GM12878 (cell line): Measurements from ENCODE around the gene CASS4. TPM values are rescaled to one million over a fixed set of nuclear protein-coding genes. Genes with fewer than 3 reads are reported as not detected.

Source experiments
- ATAC-seq: fragments of 200-7000 bp; cut with Tn5 transposase; 3 replicates; pipeline ENCODE4 v1.9.1; 2020; ENCODE audit warnings: mild to moderate bottlenecking, moderate library complexity
- BruUV-seq: library from RNA; stranded (reverse); fragments of 400-500 nt; replicated peaks from 2 replicates; lab custom pipeline; 2021; lab: Mats Ljungman, UMichigan
- CTCF ChIA-PET: fragments of 300-600 bp; sonication (Branson Sonifier 250); formaldehyde crosslinking; extraction: SDS; loops from one replicate; lab custom pipeline; 2021; ENCODE audit warnings: inconsistent platforms; lab: Yijun Ruan, JAX
- POLR2A ChIA-PET: fragments of 350-600 bp; formaldehyde crosslinking; extraction: SDS; loops from one replicate; lab custom pipeline; 2021; ENCODE audit warnings: inconsistent platforms; lab: Charles Lee
- RAD21 ChIA-PET: fragments of 300-600 bp; sonication (Branson Sonifier 250); formaldehyde crosslinking; loops from one replicate; lab custom pipeline; 2023; ENCODE audit warnings: antibody characterized with exemption; ENCODE audit not compliant: unreplicated experiment; lab: Charles Lee
- SMC1A ChIA-PET: fragments of 300-600 bp; sonication (Branson Sonifier 250); formaldehyde crosslinking; loops from one replicate; lab custom pipeline; 2023; ENCODE audit not compliant: unreplicated experiment, uncharacterized antibody; lab: Charles Lee
- DNase-seq: peaks from one replicate; pipeline ENCODE4 v3.0.0-alpha.2; 2011; ENCODE audit warnings: low read depth, low spot score
- FAIRE-seq: peaks from 3 replicates; lab custom pipeline; 2011; peaks lifted over from hg19 to GRCh38; lab: Jason Lieb, UNC
- H2AFZ ChIP-seq: 2 replicates; pipeline ENCODE4 v1.6.0; 2011; ENCODE audit warnings: low read depth, low read length, control low read depth; ENCODE audit not compliant: control insufficient read depth
- H3K27ac ChIP-seq: 2 replicates; pipeline ENCODE4 v1.5.1; 2011; ENCODE audit warnings: control low read depth; ENCODE audit not compliant: control insufficient read depth, insufficient read depth
- H3K27me3 ChIP-seq, 2 experiments: replicated peaks in 1 of 2; 2 replicates each; pipeline versions ENCODE4 v1.6.0 to v1.6.1; 2011; ENCODE audit warnings: low read length in 1 of 2; ENCODE audit not compliant: control insufficient read depth in 2 of 2, insufficient read depth in 2 of 2
- H3K36me3 ChIP-seq, 2 experiments: 2 replicates each; pipeline ENCODE4 v1.5.1; 2011; ENCODE audit warnings: low read length in 1 of 2; ENCODE audit not compliant: control insufficient read depth in 2 of 2, insufficient read depth in 2 of 2
- H3K4me1 ChIP-seq: 2 replicates; pipeline ENCODE4 v1.6.1; 2011; ENCODE audit warnings: mild to moderate bottlenecking, low read length, moderate library complexity, mixed read lengths; ENCODE audit not compliant: control insufficient read depth, insufficient read depth
- H3K4me2 ChIP-seq: 2 replicates; pipeline ENCODE4 v1.6.0; 2011; ENCODE audit warnings: control low read depth; ENCODE audit not compliant: control insufficient read depth, insufficient read depth
- H3K4me3 ChIP-seq: fragments of 200-600 bp; sonication (generic); 2 replicates; pipeline ENCODE4 v1.5.1; 2016
- H3K79me2 ChIP-seq: 2 replicates; pipeline ENCODE4 v1.6.0; 2011; ENCODE audit warnings: low read length; ENCODE audit not compliant: control insufficient read depth, insufficient read depth
- H3K9ac ChIP-seq: 2 replicates; pipeline ENCODE4 v1.8.0; 2011; ENCODE audit warnings: low read length, control low read depth, mixed read lengths; ENCODE audit not compliant: control insufficient read depth, insufficient read depth
- H3K9me3 ChIP-seq: replicated peaks from 3 replicates; pipeline ENCODE4 v1.5.1; 2011; ENCODE audit warnings: mild to moderate bottlenecking, low read length; ENCODE audit not compliant: control insufficient read depth, insufficient read depth
- H4K20me1 ChIP-seq: 2 replicates; pipeline ENCODE4 v1.6.0; 2011; ENCODE audit not compliant: control insufficient read depth, insufficient read depth
- BCL11A ChIP-seq: IDR thresholded peaks from 2 replicates; pipeline ENCODE4 v1.6.1; 2011; ENCODE audit warnings: low read depth, low read length
- BHLHE40 ChIP-seq, 2 experiments: fragments of 450-650 bp in 1 of 2; IDR thresholded peaks; 2 replicates each; pipeline ENCODE4 v1.6.1; 2011 to 2017; ENCODE audit warnings: low read depth in 2 of 2, borderline replicate concordance in 1 of 2, improper control_type of control experiment in 1 of 2, low read length in 1 of 2, mild to moderate bottlenecking in 1 of 2
- KDM1A ChIP-seq: fragments of 200-600 bp; sonication (generic); IDR thresholded peaks from 2 replicates; pipeline ENCODE4 v1.6.1; 2016; ENCODE audit warnings: borderline replicate concordance
- MYB ChIP-seq: fragments of 150-350 bp; IDR thresholded peaks from 2 replicates; pipeline ENCODE4 v1.6.1; 2014; ENCODE audit warnings: mild to moderate bottlenecking, low read depth, low read length, borderline replicate concordance
- POLR2AphosphoS2 ChIP-seq: IDR thresholded peaks from 2 replicates; pipeline ENCODE4 v1.6.1; 2011; ENCODE audit warnings: low read depth, mild to moderate bottlenecking, low read length, improper control_type of control experiment, moderate library complexity
- SIX5 ChIP-seq: IDR thresholded peaks from 2 replicates; pipeline ENCODE4 v1.6.1; 2011; ENCODE audit warnings: mild to moderate bottlenecking, low read depth, low read length, moderate library complexity; ENCODE audit not compliant: severe bottlenecking
- TAF1 ChIP-seq: IDR thresholded peaks from 2 replicates; pipeline ENCODE4 v1.6.1; 2011; ENCODE audit warnings: mild to moderate bottlenecking, low read depth, low read length, borderline replicate concordance
- WGBS: methylation state at CpG from one replicate; pipeline ENCODE4 v1.1.6; 2016; ENCODE audit warnings: low lambda C conversion rate; ENCODE audit not compliant: insufficient replicate concordance, insufficient coverage; ENCODE audit errors: missing lambda C conversion rate; 5-methylcytosine and 5-hydroxymethylcytosine counted together
- in situ Hi-C: fragments of 300-500 bp; cut with MboI; formaldehyde crosslinking; loops from 9 replicates; pipeline ENCODE4 v1.14.3; 2018; ENCODE audit warnings: mixed read lengths
- intact Hi-C: fragments of 100-400 bp; cut with micrococcal nuclease; formaldehyde crosslinking; loops from one replicate; pipeline ENCODE4 v1.14.2; 2022; ENCODE audit not compliant: unreplicated experiment
- polyA plus RNA-seq, 11 experiments: library from polyadenylated mRNA; depleted of rRNA in 4 of 11; unstranded in 6 of 11; stranded (reverse) in 5 of 11; fragments of >200 nt; fragmentation: Nextera tagmentation in 4 of 11; fragmentation: Illumina TruSeq in 1 of 11; extraction: Ambion mirVana in 4 of 11; extraction: Trizol in 1 of 11; gene quantifications; 1 replicate in 1 of 11; 2 replicates in 10 of 11; pipeline versions ENCODE4 v1.2.1 to v1.2.3, GENCODE V29; 2011 to 2016; ENCODE audit warnings: inconsistent platforms in 2 of 11, missing spikeins in 2 of 11, low read depth in 1 of 11
- total RNA-seq, 4 experiments: library from RNA; depleted of rRNA in 3 of 4; stranded (reverse); fragments of >200 nt in 3 of 4; fragmentation: Illumina TruSeq in 1 of 4; extraction: Trizol in 1 of 4; gene quantifications; 2 replicates each; pipeline versions ENCODE4 v1.2.1 to v1.2.3, GENCODE V29; 2013 to 2021
- TF ChIP-seq, protein P1 (sequence below): fragments of 450-650 bp; IDR thresholded peaks from 2 replicates; pipeline ENCODE4 v1.6.1; 2018; ENCODE audit warnings: mild to moderate bottlenecking, low read depth, moderate library complexity; ENCODE audit not compliant: partially characterized antibody

The CASS4 gene
- total and polyA plus RNA-seq, 10 of the 15 experiments (the other 5 are each of a cell fraction or from before 2014, with no cell fraction given), result 0.04 to 0.24 (median 0.11) TPM; not detected in 1

DNA sequence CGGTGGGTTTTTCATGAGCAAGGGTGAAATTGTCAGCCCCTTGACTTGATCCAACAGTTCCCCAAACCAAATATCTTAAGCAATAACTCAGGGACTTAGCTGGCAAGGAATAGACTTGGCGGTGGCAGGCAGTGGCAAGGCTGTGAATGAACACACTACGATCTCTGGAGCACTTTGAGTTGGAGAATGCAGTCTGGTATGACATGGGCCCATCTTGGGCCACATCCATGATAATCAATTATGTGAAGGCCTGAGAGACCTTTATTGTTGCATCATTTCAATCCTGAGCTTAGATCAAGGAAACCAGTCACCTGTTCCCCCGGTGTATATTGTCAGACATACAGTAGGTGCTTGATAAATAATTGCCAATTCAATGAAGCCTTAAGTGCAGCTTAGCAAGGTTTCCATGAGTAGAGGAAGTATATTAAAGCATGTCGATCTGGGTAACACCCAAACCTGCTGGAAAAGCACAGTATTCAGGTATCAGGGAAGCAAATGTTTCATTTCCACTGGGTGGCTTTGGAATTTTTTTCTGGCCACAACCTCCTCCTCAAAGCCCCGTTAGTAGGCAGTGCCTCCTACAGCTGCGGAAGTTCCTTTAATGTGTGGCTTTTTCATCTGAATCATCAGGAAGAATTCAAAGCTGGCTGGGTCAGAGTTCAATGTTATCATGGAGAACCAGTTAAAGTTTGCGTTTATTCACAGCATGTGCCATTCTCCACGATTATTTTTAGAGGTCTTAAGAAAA, 10.2 kb downstream of the CASS4 start (continued):
- TF ChIP-seq, protein P1, sequence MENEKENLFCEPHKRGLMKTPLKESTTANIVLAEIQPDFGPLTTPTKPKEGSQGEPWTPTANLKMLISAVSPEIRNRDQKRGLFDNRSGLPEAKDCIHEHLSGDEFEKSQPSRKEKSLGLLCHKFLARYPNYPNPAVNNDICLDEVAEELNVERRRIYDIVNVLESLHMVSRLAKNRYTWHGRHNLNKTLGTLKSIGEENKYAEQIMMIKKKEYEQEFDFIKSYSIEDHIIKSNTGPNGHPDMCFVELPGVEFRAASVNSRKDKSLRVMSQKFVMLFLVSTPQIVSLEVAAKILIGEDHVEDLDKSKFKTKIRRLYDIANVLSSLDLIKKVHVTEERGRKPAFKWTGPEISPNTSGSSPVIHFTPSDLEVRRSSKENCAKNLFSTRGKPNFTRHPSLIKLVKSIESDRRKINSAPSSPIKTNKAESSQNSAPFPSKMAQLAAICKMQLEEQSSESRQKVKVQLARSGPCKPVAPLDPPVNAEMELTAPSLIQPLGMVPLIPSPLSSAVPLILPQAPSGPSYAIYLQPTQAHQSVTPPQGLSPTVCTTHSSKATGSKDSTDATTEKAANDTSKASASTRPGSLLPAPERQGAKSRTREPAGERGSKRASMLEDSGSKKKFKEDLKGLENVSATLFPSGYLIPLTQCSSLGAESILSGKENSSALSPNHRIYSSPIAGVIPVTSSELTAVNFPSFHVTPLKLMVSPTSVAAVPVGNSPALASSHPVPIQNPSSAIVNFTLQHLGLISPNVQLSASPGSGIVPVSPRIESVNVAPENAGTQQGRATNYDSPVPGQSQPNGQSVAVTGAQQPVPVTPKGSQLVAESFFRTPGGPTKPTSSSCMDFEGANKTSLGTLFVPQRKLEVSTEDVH, result no peak

DNA sequence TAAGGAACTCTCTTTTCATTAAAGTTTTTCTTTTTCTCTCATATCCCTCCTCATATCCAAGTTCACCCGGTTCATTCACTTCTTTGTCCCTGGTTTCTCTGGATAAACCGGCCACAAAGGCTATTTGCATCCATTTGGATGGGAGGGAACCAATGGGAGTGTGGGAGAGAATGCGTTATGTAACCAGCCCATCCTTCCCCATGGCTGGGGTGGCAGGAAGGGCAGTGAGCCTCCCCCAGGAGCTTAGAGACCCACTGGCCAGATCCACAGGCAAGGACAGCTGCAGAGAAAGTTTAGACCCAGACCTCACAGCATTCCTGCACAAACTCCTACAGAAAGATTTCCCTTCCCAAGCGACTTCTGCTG, 10.7 kb downstream of the CASS4 start:
- no peak overlapping the region for H3K4me2 ChIP-seq
- no peaks in the 10 kb centered on the region for H3K79me2 ChIP-seq
- no peaks in the 10 kb centered on the region for H3K27me3 ChIP-seq
- ChIA-PET SMC1A (interaction anchor here (1.0 to 1.8 kb wide), 5 partner anchors 9 to 40 kb away, joined by 3 to 5 read pairs (median 4); partner anchors contain the start of gene CASS4), POLR2A (no interaction called here), CTCF (no interaction called here), RAD21 (interaction anchor here (1.6 kb wide), 1 partner anchor 23 kb away, joined by 3 read pairs; no protein-coding TSS in a partner anchor)
- H3K36me3 ChIP-seq, result no peaks in the 10 kb centered on the region
- H3K4me1 ChIP-seq, result peaks cover 4% of the 10 kb centered on the region
- H3K27ac ChIP-seq, result no peak overlapping the region
- no peak overlapping the region for H3K4me3 ChIP-seq
- ATAC-seq (no peak), FAIRE-seq (no peak)
- no peak overlapping the region for H2AFZ ChIP-seq
- in situ Hi-C loops, result no loop called here
- no peaks in the 10 kb centered on the region for H4K20me1 ChIP-seq
- H3K9me3 ChIP-seq, result no peaks in the 10 kb centered on the region
- TF ChIP-seq KDM1A (no peak), POLR2AphosphoS2 (no peak), BHLHE40 (IDR thresholded peaks at IDR 0.05; ENCODE audit: borderline replicate concordance in 1 of 2, low read depth in 2 of 2, low read length in 1 of 2) (no peak), TAF1 (no peak), SIX5 (no peak), MYB (no peak), BCL11A (no peak)
- TF ChIP-seq, all 136 proteins: peak for 0
- DNase-seq, result no peak
- intact Hi-C loops, result no loop called here
- H3K9ac ChIP-seq, result no peak overlapping the region
- BruUV-seq, result no TSS peak
- WGBS, result 72% methylated on average over 4 of the region's 4 CpGs
